ENCODE measurements around the gene NCOA6. TPM values are rescaled to one million over a fixed set of nuclear protein-coding genes. Genes with fewer than 3 reads are reported as not detected.

NCOA6 gene
- total and polyA plus RNA-seq, 2 of the 4 experiments (the other 2 are of a cell fraction): 3.6 to 13.1 TPM

GRCh38 chr20:34710568-34710839 lies 114.9 kb downstream of the NCOA6 start:
- Histone ChIP-seq H4K91ac (ENCODE audit: insufficient read depth, low read depth, low read length) (peak overlapping the region; percentile 32), H3K23ac (ENCODE audit: low read depth, low read length) (peak overlapping the region; percentile 44), H3K4ac (ENCODE audit: low read depth, low read length) (peak overlapping the region; percentile 82), H3K14ac (replicated peaks; ENCODE audit: low read depth, low read length) (peak overlapping the region; percentile 84), H2AFZ (replicated peaks; ENCODE audit: low read length, poor library complexity) (peak overlapping the region; percentile 97), H3K18ac (ENCODE audit: low read depth, low read length) (no peak overlapping the region), H3K9me3 (ENCODE audit: control insufficient read depth, insufficient read depth, low read length) (no peaks in the 10 kb centered on the region), H3K36me3 (ENCODE audit: control insufficient read depth, insufficient read depth, low read length) (peaks cover 25% of the 10 kb centered on the region), H2AK9ac (replicated peaks; ENCODE audit: low read depth, low read length, poor library complexity) (peak overlapping the region; percentile 83), H3K27me3 (ENCODE audit: control insufficient read depth, insufficient read depth, low read length) (no peaks in the 10 kb centered on the region), H3K27ac (ENCODE audit: insufficient read depth, low read length) (no peak overlapping the region), H4K20me1 (ENCODE audit: insufficient read depth, low read length) (peaks cover 26% of the 10 kb centered on the region; the same call in 1 of the 2 replicates), H3K4me1 (ENCODE audit: control insufficient read depth, insufficient read depth, low read length) (peaks cover 21% of the 10 kb centered on the region), H3K9me1 (ENCODE audit: insufficient read depth, low read length) (peaks cover 34% of the 10 kb centered on the region), H4K5ac (ENCODE audit: low read depth, low read length) (peak overlapping the region; percentile 28; the same call in 1 of the 2 replicates), H2BK5ac (ENCODE audit: low read depth, low read length, poor library complexity, severe bottlenecking) (no peak overlapping the region), H2AK5ac (ENCODE audit: low read depth, low read length) (peak overlapping the region; percentile 83), H2BK120ac (ENCODE audit: low read depth, low read length) (peak overlapping the region; percentile 19; the same call in 1 of the 2 replicates), H4K8ac (ENCODE audit: low read depth in 2 of 2, low read length in 2 of 2) (peak overlapping the region in 1 of 2 experiments; percentile 61; a peak in 1 of 4 replicates), H3K79me1 (ENCODE audit: low read depth in 1 of 2, low read length in 2 of 2) (peaks cover 0 to 60% of the 10 kb centered on the region in 2 experiments; a peak in 2 of 4 replicates), H2BK20ac (ENCODE audit: low read depth, low read length) (peak overlapping the region; percentile 50; the same call in 1 of the 2 replicates), H3K56ac (ENCODE audit: extremely low read depth, insufficient read depth, low read length) (no peak overlapping the region; the same call in 1 of the 2 replicates), H3K4me3 (ENCODE audit: insufficient read depth, low read depth, low read length) (no peak overlapping the region), H3K4me2 (ENCODE audit: low read depth, low read length) (peak overlapping the region; percentile 79), H2BK15ac (ENCODE audit: low read depth, low read length) (peak overlapping the region; percentile 37; the same call in 1 of the 3 replicates), H3K9ac (ENCODE audit: low read depth, low read length) (peak overlapping the region; percentile 34)
- no peak for DNase-seq
- ChIA-PET CTCF (interaction anchor here (0.8 to 1.3 kb wide), 2 partner anchors 59 to 185 kb away, joined by 3 to 4 read pairs; no protein-coding TSS in a partner anchor), POLR2A (ENCODE audit: unreplicated experiment) (no interaction called here)
- TF ChIP-seq RCOR1 (IDR thresholded peaks at IDR 0.05; ENCODE audit: insufficient replicate concordance, low read length) (no peak), CEBPB (IDR thresholded peaks at IDR 0.05; ENCODE audit: low read depth, low read length) (no peak), POLR2A (IDR thresholded peaks at IDR 0.05; ENCODE audit: low read depth, low read length) (no peak; the same call in 1 of the 2 replicates), CTCF (conservative IDR thresholded peaks at IDR 0.05; ENCODE audit: low read depth, low read length) (no peak), MAZ (IDR thresholded peaks at IDR 0.05; ENCODE audit: borderline replicate concordance, low read depth, low read length) (no peak), FOS (IDR thresholded peaks at IDR 0.05; ENCODE audit: low read depth, low read length) (no peak), CHD1 (IDR thresholded peaks at IDR 0.05; ENCODE audit: low read depth, low read length) (no peak), RFX5 (IDR thresholded peaks at IDR 0.05; ENCODE audit: low read depth, low read length) (no peak), BHLHE40 (IDR thresholded peaks at IDR 0.05; ENCODE audit: low read depth, low read length) (no peak), MXI1 (IDR thresholded peaks at IDR 0.05; ENCODE audit: borderline replicate concordance, low read depth, low read length) (no peak), ELK1 (IDR thresholded peaks at IDR 0.05; ENCODE audit: borderline replicate concordance, low read depth, low read length) (no peak), SMC3 (IDR thresholded peaks at IDR 0.05; ENCODE audit: low read depth, low read length) (no peak)
- no peak for ATAC-seq (ENCODE audit: low read depth)
- no TSS peak for BruUV-seq (replicated peaks)
- in situ Hi-C loops (cut with MboI; ENCODE audit: low sequenced_read_pairs): loop anchor here (10.0 kb wide), 1 partner anchor 406 kb away; the partner anchor contains the start of gene AHCY
- dilution Hi-C loops (cut with HindIII; ENCODE audit: low sequenced_read_pairs, unreplicated experiment): no loop called here
- intact Hi-C loops (cut with micrococcal nuclease): no loop called here
